Activated CD4-positive, alpha-beta memory T cell treated with anti-CD3 and anti-CD28 coated beads for 36 hours (primary cell): ENCODE measurements around the gene MORN1. TPM values are rescaled to one million over a fixed set of nuclear protein-coding genes. Genes with fewer than 3 reads are reported as not detected.
A peak's percentile ranks its signal among the peaks of the same experiment; 100 is the strongest.
"Not testable (repeated sequence)": the region's sequence is repeated elsewhere in the genome, so short reads cannot be mapped to it uniquely, and the experiment has no call there.

Experiments
- CTCF ChIA-PET: fragments of 350-600 bp; sonication (Branson Sonifier 250); formaldehyde crosslinking; loops from one replicate; lab custom pipeline; 2021; ENCODE audit warnings: antibody characterized with exemption, inconsistent platforms; lab: Charles Lee
- POLR2A ChIA-PET: fragments of 350-600 bp; sonication (Branson Sonifier 250); formaldehyde crosslinking; loops from one replicate; lab custom pipeline; 2021; ENCODE audit warnings: antibody characterized with exemption; lab: Charles Lee
- DNase-seq: peaks from one replicate; pipeline ENCODE4 v3.0.0-alpha.2; 2020
- H3K27ac Mint-ChIP-seq: one replicate; pipeline ENCODE4 v1.8.0; 2021; ENCODE audit warnings: mixed read lengths
- H3K27me3 Mint-ChIP-seq: one replicate; pipeline ENCODE4 v1.8.0; 2021; ENCODE audit warnings: mixed read lengths
- H3K36me3 Mint-ChIP-seq: one replicate; pipeline ENCODE4 v1.8.0; 2021; ENCODE audit warnings: mixed read lengths
- H3K4me1 Mint-ChIP-seq: one replicate; pipeline ENCODE4 v1.8.0; 2021; ENCODE audit warnings: low read depth, mixed read lengths
- H3K4me3 Mint-ChIP-seq: one replicate; pipeline ENCODE4 v1.8.0; 2021; ENCODE audit warnings: mild to moderate bottlenecking, mixed read lengths
- H3K9me3 Mint-ChIP-seq: one replicate; pipeline ENCODE4 v1.8.0; 2021; ENCODE audit warnings: mixed read lengths
- intact Hi-C: fragments of 100-400 bp; cut with micrococcal nuclease; formaldehyde crosslinking; loops from one replicate; pipeline ENCODE4 v1.15.1; 2023
- total RNA-seq, 2 experiments: library from RNA; stranded (reverse); gene quantifications; one replicate each; pipeline ENCODE4 v1.2.3, GENCODE V29; 2021

The MORN1 gene
- total RNA-seq: 1 to 10 TPM; 5.4 to 6.3 TPM

- peak within 1 kb of the TSS; percentile 93 for H3K4me3 Mint-ChIP-seq
- H3K27ac Mint-ChIP-seq: peak within 1 kb of the TSS; percentile 84
- no peaks in the 10 kb centered on the region for H3K9me3 Mint-ChIP-seq
- peak; percentile 99 for DNase-seq
- H3K27me3 Mint-ChIP-seq: no peaks in the 10 kb centered on the region
- H3K4me1 Mint-ChIP-seq: peaks cover 39% of the 10 kb centered on the region
- peaks cover 20% of the 10 kb centered on the region for H3K36me3 Mint-ChIP-seq
- POLR2A ChIA-PET: interaction anchor here (1.0 to 1.7 kb wide), 11 partner anchors 9 to 202 kb away, joined by 3 to 10 read pairs (median 5); partner anchors contain the start of genes FAAP20, PANK4, PEX10 and PRXL2B
- intact Hi-C loops: loop anchor here (1.0 to 5.0 kb wide), 4 partner anchors 21 to 156 kb away; partner anchors contain the start of gene PEX10
- CTCF ChIA-PET: interaction anchor here (0.6 to 17.5 kb wide), 12 partner anchors 10 to 478 kb away, joined by 3 to 409 read pairs (median 6); partner anchors contain the start of genes FAAP20 and PEX10
These were observed at the start of gene MORN1, which contains the start of gene RER1 for GRCh38 chr1:2391041-2391930. MORN1 (minus strand) TSS chr1:2391554; CDS start chr1:2391533, 21 bp downstream. RER1 (plus strand) TSS chr1:2391841; CDS start chr1:2395791, 3,950 bp downstream.

GRCh38 chr1:2440346-2440745 lies 49.0 kb upstream of the MORN1 start:
- H3K9me3 Mint-ChIP-seq, H3K4me3 Mint-ChIP-seq, H3K27ac Mint-ChIP-seq, H3K36me3 Mint-ChIP-seq, H3K4me1 Mint-ChIP-seq, intact Hi-C loops, CTCF ChIA-PET, POLR2A ChIA-PET: not testable (repeated sequence)
- H3K27me3 Mint-ChIP-seq: peaks cover 13% of the 10 kb centered on the region
- DNase-seq: peak; percentile 15

- no peak for DNase-seq
- ChIA-PET CTCF (no interaction called here), POLR2A (no interaction called here)
- Mint-ChIP-seq H3K27ac (no peak overlapping the region), H3K27me3 (peaks cover 5% of the 10 kb centered on the region), H3K9me3 (no peaks in the 10 kb centered on the region), H3K4me1 (no peaks in the 10 kb centered on the region), H3K36me3 (no peaks in the 10 kb centered on the region), H3K4me3 (no peak overlapping the region)
- intact Hi-C loops: no loop called here
These were observed 48.0 kb upstream of the MORN1 start for GRCh38 chr1:2439369-2439768.

- Mint-ChIP-seq H3K4me1 (no peaks in the 10 kb centered on the region), H3K4me3 (no peak overlapping the region), H3K9me3 (no peaks in the 10 kb centered on the region), H3K27ac (no peak overlapping the region), H3K36me3 (no peaks in the 10 kb centered on the region), H3K27me3 (peaks cover 3% of the 10 kb centered on the region)
- CTCF ChIA-PET: no interaction called here
- intact Hi-C loops: no loop called here
- POLR2A ChIA-PET: no interaction called here
- DNase-seq: no peak
These were observed 47.3 kb upstream of the MORN1 start for GRCh38 chr1:2438641-2439040.

- Mint-ChIP-seq H3K36me3 (no peaks in the 10 kb centered on the region), H3K27ac (no peak overlapping the region), H3K4me1 (no peaks in the 10 kb centered on the region), H3K4me3 (no peak overlapping the region), H3K27me3 (peaks cover 2% of the 10 kb centered on the region), H3K9me3 (no peaks in the 10 kb centered on the region)
- no peak for DNase-seq
- ChIA-PET POLR2A (no interaction called here), CTCF (no interaction called here)
- intact Hi-C loops: no loop called here
These were observed 46.7 kb upstream of the MORN1 start for GRCh38 chr1:2438038-2438437.

GRCh38 chr1:2437617-2438016 lies 46.3 kb upstream of the MORN1 start:
- no peak overlapping the region for H3K27ac Mint-ChIP-seq
- no peak overlapping the region for H3K4me3 Mint-ChIP-seq
- POLR2A ChIA-PET: no interaction called here
- no peaks in the 10 kb centered on the region for H3K36me3 Mint-ChIP-seq
- CTCF ChIA-PET: no interaction called here
- peaks cover 1% of the 10 kb centered on the region for H3K27me3 Mint-ChIP-seq
- intact Hi-C loops: no loop called here
- no peaks in the 10 kb centered on the region for H3K9me3 Mint-ChIP-seq
- no peaks in the 10 kb centered on the region for H3K4me1 Mint-ChIP-seq
- DNase-seq: no peak

- Mint-ChIP-seq H3K4me1 (no peaks in the 10 kb centered on the region), H3K27ac (no peak overlapping the region), H3K27me3 (no peaks in the 10 kb centered on the region), H3K4me3 (no peak overlapping the region), H3K36me3 (no peaks in the 10 kb centered on the region), H3K9me3 (no peaks in the 10 kb centered on the region)
- intact Hi-C loops: no loop called here
- ChIA-PET CTCF (no interaction called here), POLR2A (no interaction called here)
- DNase-seq: no peak
These were observed 45.5 kb upstream of the MORN1 start for GRCh38 chr1:2436876-2437275.

GRCh38 chr1:2435746-2436355 lies 44.5 kb upstream of the MORN1 start:
- H3K27me3 Mint-ChIP-seq: no peaks in the 10 kb centered on the region
- no peak overlapping the region for H3K4me3 Mint-ChIP-seq
- H3K4me1 Mint-ChIP-seq: no peaks in the 10 kb centered on the region
- H3K36me3 Mint-ChIP-seq: no peaks in the 10 kb centered on the region
- no peak for DNase-seq
- H3K27ac Mint-ChIP-seq: no peak overlapping the region
- ChIA-PET POLR2A (no interaction called here), CTCF (no interaction called here)
- no peaks in the 10 kb centered on the region for H3K9me3 Mint-ChIP-seq
- intact Hi-C loops: no loop called here

GRCh38 chr1:2435091-2435490 lies 43.7 kb upstream of the MORN1 start:
- Mint-ChIP-seq H3K4me1 (no peaks in the 10 kb centered on the region), H3K36me3 (no peaks in the 10 kb centered on the region), H3K4me3 (no peak overlapping the region), H3K27ac (no peak overlapping the region), H3K27me3 (no peaks in the 10 kb centered on the region), H3K9me3 (peaks cover 5% of the 10 kb centered on the region)
- DNase-seq: no peak
- ChIA-PET CTCF (interaction anchor here (1.2 kb wide), 1 partner anchor 22 kb away, joined by 3 read pairs; no protein-coding TSS in a partner anchor), POLR2A (no interaction called here)
- intact Hi-C loops: no loop called here

- Mint-ChIP-seq H3K36me3 (no peaks in the 10 kb centered on the region), H3K27ac (no peak overlapping the region), H3K9me3 (peaks cover 11% of the 10 kb centered on the region), H3K4me3 (no peak overlapping the region), H3K27me3 (no peaks in the 10 kb centered on the region), H3K4me1 (no peaks in the 10 kb centered on the region)
- ChIA-PET POLR2A (no interaction called here), CTCF (interaction anchor here (1.2 kb wide), 1 partner anchor 21 kb away, joined by 3 read pairs; no protein-coding TSS in a partner anchor)
- DNase-seq: no peak
- intact Hi-C loops: no loop called here
These were observed 42.7 kb upstream of the MORN1 start for GRCh38 chr1:2433936-2434655.

- no peaks in the 10 kb centered on the region for H3K4me1 Mint-ChIP-seq
- H3K4me3 Mint-ChIP-seq: no peak overlapping the region
- ChIA-PET CTCF (no interaction called here), POLR2A (no interaction called here)
- no peak for DNase-seq
- peaks cover 11% of the 10 kb centered on the region for H3K9me3 Mint-ChIP-seq
- H3K27me3 Mint-ChIP-seq: no peaks in the 10 kb centered on the region
- no peak overlapping the region for H3K27ac Mint-ChIP-seq
- intact Hi-C loops: no loop called here
- no peaks in the 10 kb centered on the region for H3K36me3 Mint-ChIP-seq
These were observed 41.8 kb upstream of the MORN1 start for GRCh38 chr1:2433196-2433595.

GRCh38 chr1:2432441-2432844 lies 41.1 kb upstream of the MORN1 start:
- Mint-ChIP-seq H3K4me1 (no peaks in the 10 kb centered on the region), H3K27me3 (no peaks in the 10 kb centered on the region), H3K9me3 (peaks cover 11% of the 10 kb centered on the region), H3K4me3 (no peak overlapping the region), H3K27ac (no peak overlapping the region), H3K36me3 (no peaks in the 10 kb centered on the region)
- POLR2A ChIA-PET: interaction anchor here (0.6 kb wide), 1 partner anchor 206 kb away, joined by 3 read pairs; no protein-coding TSS in a partner anchor
- intact Hi-C loops: no loop called here
- no peak for DNase-seq
- CTCF ChIA-PET: no interaction called here
